GM23338 (cell line): Measurements from ENCODE around the gene HPS6. TPM values are rescaled to one million over a fixed set of nuclear protein-coding genes. Genes with fewer than 3 reads are reported as not detected.

ENCODE experiments used
- ATAC-seq: fragments of 200-7000 bp; cut with Tn5 transposase; 3 replicates; pipeline ENCODE4 v1.9.1; 2020
- DNase-seq: peaks from one replicate; pipeline ENCODE4 v3.0.0-alpha.2; 2015; ENCODE audit warnings: low spot score
- H2AFZ ChIP-seq: fragments of 200-600 bp; sonication (generic); 2 replicates; pipeline ENCODE4 v1.8.0; 2016; ENCODE audit warnings: antibody characterized with exemption, mild to moderate bottlenecking, moderate library complexity
- H3F3A ChIP-seq: fragments of 200-600 bp; sonication (generic); replicated peaks from 2 replicates; pipeline ENCODE4 v1.8.0; 2017; ENCODE audit warnings: antibody characterized with exemption, mixed run types, low read depth
- H3K27ac ChIP-seq: fragments of 200-600 bp; sonication (generic); 2 replicates; pipeline ENCODE4 v1.6.1; 2016; ENCODE audit warnings: low read depth
- H3K27me3 ChIP-seq: fragments of 200-600 bp; sonication (generic); 2 replicates; pipeline ENCODE4 v1.8.0; 2016; ENCODE audit warnings: mild to moderate bottlenecking, mixed run types, moderate library complexity; ENCODE audit not compliant: insufficient read depth
- H3K36me3 ChIP-seq: fragments of 200-600 bp; sonication (generic); 2 replicates; pipeline ENCODE4 v1.8.0; 2016; ENCODE audit warnings: mild to moderate bottlenecking; ENCODE audit not compliant: insufficient read depth
- H3K4me1 ChIP-seq: fragments of 200-600 bp; sonication (generic); 2 replicates; pipeline ENCODE4 v1.8.0; 2016; ENCODE audit warnings: mild to moderate bottlenecking, moderate library complexity; ENCODE audit not compliant: insufficient read depth
- H3K4me2 ChIP-seq: fragments of 200-600 bp; sonication (generic); 2 replicates; pipeline ENCODE4 v1.7.1; 2017; ENCODE audit warnings: mixed run types
- H3K4me3 ChIP-seq: fragments of 200-600 bp; sonication (generic); 2 replicates; pipeline ENCODE4 v1.6.1; 2016; ENCODE audit warnings: mixed run types
- H3K79me2 ChIP-seq: fragments of 200-600 bp; sonication (generic); replicated peaks from 2 replicates; pipeline ENCODE4 v1.8.0; 2017; ENCODE audit warnings: mild to moderate bottlenecking; ENCODE audit not compliant: insufficient read depth
- H3K9me2 ChIP-seq: fragments of 200-600 bp; sonication (generic); 2 replicates; pipeline ENCODE4 v1.8.0; 2017; ENCODE audit not compliant: insufficient read depth
- H4K20me1 ChIP-seq: fragments of 200-600 bp; sonication (generic); replicated peaks from 2 replicates; pipeline ENCODE4 v1.8.0; 2017; ENCODE audit warnings: mild to moderate bottlenecking; ENCODE audit not compliant: insufficient read depth
- H3K27ac Mint-ChIP-seq: 2 replicates; pipeline ENCODE4 v1.8.0; 2020; ENCODE audit warnings: inconsistent platforms, mild to moderate bottlenecking, moderate library complexity, mixed read lengths
- H3K27me3 Mint-ChIP-seq: 3 replicates; pipeline ENCODE4 v1.8.0; 2022; ENCODE audit warnings: low read depth, mild to moderate bottlenecking, moderate library complexity, mixed read lengths, inconsistent platforms; ENCODE audit not compliant: insufficient read depth, poor library complexity
- H3K36me3 Mint-ChIP-seq: 3 replicates; pipeline ENCODE4 v1.8.0; 2021; ENCODE audit warnings: low read depth, mild to moderate bottlenecking, inconsistent platforms, moderate library complexity, mixed read lengths
- H3K4me1 Mint-ChIP-seq: 3 replicates; pipeline ENCODE4 v1.8.0; 2020; ENCODE audit warnings: mild to moderate bottlenecking, inconsistent platforms, mixed read lengths
- H3K4me3 Mint-ChIP-seq: 3 replicates; pipeline ENCODE4 v1.8.0; 2021; ENCODE audit warnings: moderate library complexity, mild to moderate bottlenecking, inconsistent platforms, mixed read lengths
- H3K9me3 Mint-ChIP-seq: 3 replicates; pipeline ENCODE4 v1.8.0; 2020; ENCODE audit warnings: moderate library complexity, mild to moderate bottlenecking, inconsistent platforms, mixed read lengths
- CREB1 ChIP-seq: fragments of 250-450 bp; sonication (Bioruptor Pico); IDR thresholded peaks from 2 replicates; pipeline ENCODE4 v1.5.0; 2020; ENCODE audit warnings: low read depth, mild to moderate bottlenecking, moderate library complexity
- CTCF ChIP-seq, 2 experiments: fragments of 200-600 bp in 1 of 2; sonication (generic) in 1 of 2; conservative IDR thresholded peaks; 2 replicates each; pipeline versions ENCODE4 v1.5.1 to v1.6.1; 2016 to 2017; ENCODE audit warnings: antibody characterized with exemption in 2 of 2, low read depth in 2 of 2, mild to moderate bottlenecking in 2 of 2, moderate library complexity in 1 of 2
- ETS1 ChIP-seq: IDR thresholded peaks from 2 replicates; pipeline ENCODE4 v1.6.1; 2016; ENCODE audit warnings: antibody characterized with exemption
- NANOG ChIP-seq: IDR thresholded peaks from 2 replicates; pipeline ENCODE4 v1.6.1; 2016; ENCODE audit warnings: antibody characterized with exemption, borderline replicate concordance
- REST ChIP-seq: IDR thresholded peaks from one replicate; pipeline ENCODE4 v1.6.1; 2018; ENCODE audit warnings: antibody characterized with exemption; ENCODE audit not compliant: unreplicated experiment
- ZNF114 ChIP-seq: fragments of 250-450 bp; sonication (Bioruptor Pico); IDR thresholded peaks from 2 replicates; pipeline ENCODE4 v1.5.0; 2020; ENCODE audit warnings: mild to moderate bottlenecking, moderate library complexity
- ZNF462 ChIP-seq: fragments of 250-450 bp; sonication (Bioruptor Pico); IDR thresholded peaks from 2 replicates; pipeline ENCODE4 v1.5.0; 2020; ENCODE audit warnings: mild to moderate bottlenecking, moderate library complexity
- polyA plus RNA-seq: library from polyadenylated mRNA; unstranded; fragments of >200 nt; fragmentation: Nextera tagmentation; extraction: Ambion mirVana; gene quantifications from 2 replicates; pipeline ENCODE4 v1.2.1, GENCODE V29; 2016
- total RNA-seq: library from RNA; depleted of rRNA; stranded (reverse); fragments of >200 nt; shearing (Covaris generic); gene quantifications from 2 replicates; pipeline ENCODE4 v1.2.3, GENCODE V29; 2014

The HPS6 gene
- total and polyA plus RNA-seq, 2 experiments from 2014 or later = 4.2 to 28.7 TPM

- no peak for TF ChIP-seq REST
- TF ChIP-seq ETS1 = no peak
- TF ChIP-seq ZNF114 (CRISPR knock-in tag) = no peak
- no peak for TF ChIP-seq NANOG
- TF ChIP-seq CTCF (conservative IDR thresholded peaks at IDR 0.05; ENCODE audit: low read depth in 2 of 2) = no peak
Observed at GRCh38 chr10:102065561-102066398, 631 bp downstream of the HPS6 start (continued).

- H3K4me1 ChIP-seq = peaks cover 4% of the 10 kb centered on the region; the same call in 1 of the 2 replicates
- DNase-seq = no peak
- H3K4me2 ChIP-seq = peak overlapping the region; percentile 80
- H3K4me3 ChIP-seq = peak overlapping the region; percentile 90
- no peaks in the 10 kb centered on the region for H3K27me3 ChIP-seq
- Mint-ChIP-seq H3K4me3 (peak overlapping the region; percentile 82), H3K4me1 (peaks cover 14% of the 10 kb centered on the region; the same call in 2 of the 3 replicates), H3K9me3 (no peaks in the 10 kb centered on the region), H3K27ac (no peak overlapping the region), H3K27me3 (no peaks in the 10 kb centered on the region), H3K36me3 (no peaks in the 10 kb centered on the region)
- ATAC-seq = no peak
- no peaks in the 10 kb centered on the region for H3K9me2 ChIP-seq
- no peaks in the 10 kb centered on the region for H4K20me1 ChIP-seq
- no peaks in the 10 kb centered on the region; the same call in 1 of the 2 replicates for H3K79me2 ChIP-seq
- H3F3A ChIP-seq = peaks cover 10% of the 10 kb centered on the region; the same call in 1 of the 2 replicates
- H2AFZ ChIP-seq = no peak overlapping the region
- no peak overlapping the region for H3K27ac ChIP-seq
- H3K36me3 ChIP-seq = no peaks in the 10 kb centered on the region
- no peak for TF ChIP-seq CREB1 (CRISPR knock-in tag)
- TF ChIP-seq ZNF462 (CRISPR knock-in tag) = no peak
Observed at GRCh38 chr10:102066399-102067088, 1.4 kb downstream of the HPS6 start.
